ENCODE measurements around the gene DCAF6.

- TF ChIP-seq CTCF (IDR thresholded peaks at IDR 0.05) (no peak), POLR2A (IDR thresholded peaks at IDR 0.05) (no peak)
Observed at GRCh38 chr1:167947733-167948132, 11.2 kb downstream of the DCAF6 start.
